M059J (cell line): ENCODE data around the gene POLR1H. TPM values are rescaled to one million over a fixed set of nuclear protein-coding genes. Genes with fewer than 3 reads are reported as not detected.
"Not testable (repeated sequence)": the region's sequence is repeated elsewhere in the genome, so short reads cannot be mapped to it uniquely, and the experiment has no call there.

ENCODE experiments used
- DNase-seq: peaks from one replicate; pipeline ENCODE4 v3.0.0-alpha.2; 2012; ENCODE audit warnings: low read depth
- total RNA-seq: library from RNA; depleted of rRNA; stranded (reverse); fragments of >200 nt; shearing (Covaris generic); gene quantifications from 2 replicates; pipeline ENCODE4 v1.2.3, GENCODE V29; 2014; rRNA removed

Gene POLR1H
- total RNA-seq, result 34.4 and 47.3 TPM in 2 replicates

- peak; percentile 99 for DNase-seq
Observed at GRCh38 chr6:30061092-30061857, at the start of gene POLR1H. POLR1H (plus strand) TSS chr6:30061265; CDS start chr6:30061525, 260 bp downstream.

GRCh38 chr6:30013291-30013922 is 47.7 kb upstream of the POLR1H start:
- peak; percentile 12 for DNase-seq

GRCh38 chr6:30019819-30020218 is 41.2 kb upstream of the POLR1H start:
- no peak for DNase-seq

- DNase-seq, result no peak
Observed at GRCh38 chr6:30020626-30021025, 40.4 kb upstream of the POLR1H start.

GRCh38 chr6:30022189-30022588 is 38.9 kb upstream of the POLR1H start:
- DNase-seq, result no peak

GRCh38 chr6:30022712-30023111 is 38.4 kb upstream of the POLR1H start:
- not testable (repeated sequence) for DNase-seq

GRCh38 chr6:30025186-30025585 is 35.9 kb upstream of the POLR1H start:
- no peak for DNase-seq

GRCh38 chr6:30029588-30029987 is 31.5 kb upstream of the POLR1H start:
- no peak for DNase-seq

- DNase-seq, result no peak
Observed at GRCh38 chr6:30031381-30031780, 29.7 kb upstream of the POLR1H start.

GRCh38 chr6:30033440-30033839 is 27.6 kb upstream of the POLR1H start:
- DNase-seq, result not testable (repeated sequence)

GRCh38 chr6:30035784-30036183 is 25.3 kb upstream of the POLR1H start:
- DNase-seq, result no peak

GRCh38 chr6:30037182-30037788 is 23.8 kb upstream of the POLR1H start:
- peak; percentile 40 for DNase-seq

- no peak for DNase-seq
Observed at GRCh38 chr6:30041221-30041620, 19.8 kb upstream of the POLR1H start.

GRCh38 chr6:30041821-30042220 is 19.2 kb upstream of the POLR1H start:
- no peak for DNase-seq

- DNase-seq, result no peak
Observed at GRCh38 chr6:30042476-30042875, 18.6 kb upstream of the POLR1H start.

GRCh38 chr6:30042914-30043313 is 18.2 kb upstream of the POLR1H start:
- DNase-seq, result no peak

GRCh38 chr6:30043744-30044143 is 17.3 kb upstream of the POLR1H start:
- no peak for DNase-seq

GRCh38 chr6:30044630-30045029 is 16.4 kb upstream of the POLR1H start:
- peak; percentile 69 for DNase-seq

GRCh38 chr6:30047220-30047619 is 13.8 kb upstream of the POLR1H start:
- DNase-seq, result no peak

- no peak for DNase-seq
Observed at GRCh38 chr6:30053682-30054081, 7.4 kb upstream of the POLR1H start.

- DNase-seq, result no peak
Observed at GRCh38 chr6:30055513-30055912, 5.6 kb upstream of the POLR1H start.

GRCh38 chr6:30060606-30061091 is 416 bp upstream of the POLR1H start:
- DNase-seq, result peak; percentile 59
